Activated CD8-positive, alpha-beta memory T cell treated with anti-CD3 and anti-CD28 coated beads, Interleukin-2, amount 50 U/mL, for 4 hours (primary cell): ENCODE data around the gene CAPN8.

Source experiments
- DNase-seq: peaks from one replicate; pipeline ENCODE4 v3.0.0-alpha.2; 2020

CAPN8 gene

DNA sequence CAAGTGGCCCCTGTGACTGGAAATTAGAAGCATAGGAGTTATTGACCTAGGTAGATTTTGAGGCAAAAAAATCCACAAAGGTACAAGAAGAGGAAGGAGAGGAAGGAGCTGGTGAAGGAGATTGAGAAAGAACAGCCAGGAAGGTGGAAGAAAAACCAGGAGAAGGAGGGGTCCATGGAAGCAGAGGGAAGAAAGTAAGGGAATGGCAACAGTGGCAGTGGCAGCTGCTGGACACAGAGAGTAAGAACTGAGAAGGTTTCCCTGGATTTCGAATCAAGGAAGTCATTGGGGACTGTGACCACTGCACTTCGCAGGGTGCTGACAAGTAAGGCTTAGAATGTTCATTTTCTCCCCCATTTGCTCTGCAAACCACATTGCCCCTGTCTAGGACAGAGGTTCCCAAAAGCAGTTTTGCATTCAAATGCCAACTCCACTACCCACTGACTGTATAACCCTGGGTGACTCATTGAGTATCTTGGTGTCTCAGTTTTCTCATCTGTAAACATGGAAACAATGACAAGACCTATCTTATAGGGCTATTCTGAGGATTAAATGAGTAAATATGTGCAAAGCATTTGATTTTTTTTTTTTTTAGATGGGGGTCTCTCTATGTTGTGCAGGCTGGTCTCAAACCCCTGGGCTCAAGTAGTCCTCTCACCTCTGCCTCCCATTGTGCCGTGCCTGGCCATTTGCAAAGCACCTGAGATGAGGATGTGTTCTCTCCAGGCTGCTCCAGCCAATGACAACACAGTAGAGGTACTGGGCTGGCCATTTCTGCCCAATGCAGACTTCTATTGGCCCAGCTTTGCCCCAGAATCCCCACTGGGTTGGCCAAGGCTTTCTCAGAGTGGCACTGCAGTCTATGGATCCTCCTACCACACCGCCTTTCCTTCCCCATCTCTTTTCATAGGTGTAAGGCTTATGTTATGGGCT is 37.5 kb upstream of the CAPN8 start:
- DNase-seq, result no peak

GRCh38 chr1:223700942-223701637 is 35.6 kb upstream of the CAPN8 start:
- no peak for DNase-seq

GRCh38 chr1:223700388-223700918 is 35.0 kb upstream of the CAPN8 start:
- DNase-seq, result no peak

DNA sequence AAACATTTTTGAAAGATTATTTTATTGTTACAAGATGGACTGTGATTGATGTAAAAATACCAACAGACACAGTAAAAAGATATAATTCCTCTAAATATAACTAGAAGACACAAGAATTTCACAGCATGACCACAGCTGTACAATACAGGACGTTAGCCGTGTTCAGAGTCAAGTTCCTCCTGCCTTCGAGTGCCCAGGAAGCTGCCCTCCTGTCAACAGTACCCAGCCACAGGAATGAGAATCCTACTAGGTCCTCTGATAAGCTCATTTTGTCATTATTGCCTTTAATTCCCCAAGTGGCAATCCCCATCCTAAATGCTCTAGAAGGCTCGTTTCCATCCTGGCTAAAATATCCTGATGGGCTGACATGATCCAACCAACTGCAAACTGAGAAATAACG is 30.4 kb upstream of the CAPN8 start:
- DNase-seq, result no peak

- no peak for DNase-seq
Measured at GRCh38 chr1:223695014-223695548, 29.6 kb upstream of the CAPN8 start.

DNA sequence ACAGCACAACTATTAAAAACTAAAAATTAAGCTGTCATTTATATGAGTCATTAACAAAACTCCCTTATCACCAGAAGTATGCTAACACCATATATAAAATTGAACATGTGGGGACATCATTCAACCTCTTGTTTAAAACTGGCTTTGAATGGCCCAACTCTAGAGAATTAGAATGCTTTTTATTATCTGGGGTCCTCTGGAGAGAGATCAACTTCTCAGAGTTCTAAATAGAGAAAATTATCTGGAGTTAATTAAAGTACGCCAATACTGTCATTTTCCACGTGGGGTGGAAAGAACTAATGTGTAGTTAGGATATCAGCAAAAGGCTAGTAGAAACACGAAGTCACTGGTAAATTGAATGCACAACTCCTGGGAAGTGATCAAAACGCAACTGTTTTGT is 25.6 kb upstream of the CAPN8 start:
- no peak for DNase-seq

GRCh38 chr1:223684488-223684792 is 18.9 kb upstream of the CAPN8 start:
- DNase-seq, result no peak

- peak; percentile 64 for DNase-seq
Measured at GRCh38 chr1:223683586-223684487, 18.3 kb upstream of the CAPN8 start.

- DNase-seq, result no peak
Measured at GRCh38 chr1:223682502-223682901, 17.0 kb upstream of the CAPN8 start.

GRCh38 chr1:223680188-223680587 is 14.7 kb upstream of the CAPN8 start:
- no peak for DNase-seq

GRCh38 chr1:223678841-223679240 is 13.3 kb upstream of the CAPN8 start:
- DNase-seq, result no peak

DNA sequence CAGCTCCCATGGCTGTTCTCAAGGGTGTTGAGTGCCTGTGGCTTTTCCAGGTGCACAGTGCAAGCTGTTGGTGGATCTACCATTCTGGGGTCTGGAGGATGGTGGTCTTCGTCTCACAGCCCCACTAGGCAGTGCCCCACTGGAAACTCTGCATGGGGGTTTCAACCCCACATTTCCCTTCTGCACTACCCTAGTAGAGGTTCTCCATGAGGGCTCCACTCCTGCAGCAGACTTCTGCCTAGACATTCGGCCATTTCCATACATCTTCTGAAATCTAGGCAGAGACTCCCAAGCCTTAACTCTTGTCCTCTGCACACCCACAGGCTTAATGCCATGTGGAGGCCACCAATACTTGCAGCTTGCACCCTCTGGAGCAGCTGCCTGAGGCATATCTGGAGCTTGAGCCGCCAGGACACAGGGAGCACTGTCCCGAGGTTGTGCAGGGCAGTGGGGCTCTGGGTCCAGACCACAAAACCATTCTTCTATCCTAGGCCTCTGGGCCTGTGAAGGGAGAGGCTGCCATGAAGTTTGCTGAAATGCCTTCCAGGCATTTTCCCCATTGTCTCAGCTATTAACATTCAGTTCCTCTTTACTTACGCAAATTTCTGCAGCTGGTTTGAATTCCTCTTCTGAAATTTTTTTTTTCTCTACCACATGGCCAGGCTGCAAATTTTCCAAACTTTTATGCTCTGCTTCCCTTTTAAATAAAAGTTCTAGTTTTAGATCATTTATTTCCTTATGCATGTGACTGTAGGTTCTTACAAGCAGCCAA is 8.8 kb upstream of the CAPN8 start:
- no peak for DNase-seq

GRCh38 chr1:223670458-223671159 is 5.1 kb upstream of the CAPN8 start:
- no peak for DNase-seq

DNA sequence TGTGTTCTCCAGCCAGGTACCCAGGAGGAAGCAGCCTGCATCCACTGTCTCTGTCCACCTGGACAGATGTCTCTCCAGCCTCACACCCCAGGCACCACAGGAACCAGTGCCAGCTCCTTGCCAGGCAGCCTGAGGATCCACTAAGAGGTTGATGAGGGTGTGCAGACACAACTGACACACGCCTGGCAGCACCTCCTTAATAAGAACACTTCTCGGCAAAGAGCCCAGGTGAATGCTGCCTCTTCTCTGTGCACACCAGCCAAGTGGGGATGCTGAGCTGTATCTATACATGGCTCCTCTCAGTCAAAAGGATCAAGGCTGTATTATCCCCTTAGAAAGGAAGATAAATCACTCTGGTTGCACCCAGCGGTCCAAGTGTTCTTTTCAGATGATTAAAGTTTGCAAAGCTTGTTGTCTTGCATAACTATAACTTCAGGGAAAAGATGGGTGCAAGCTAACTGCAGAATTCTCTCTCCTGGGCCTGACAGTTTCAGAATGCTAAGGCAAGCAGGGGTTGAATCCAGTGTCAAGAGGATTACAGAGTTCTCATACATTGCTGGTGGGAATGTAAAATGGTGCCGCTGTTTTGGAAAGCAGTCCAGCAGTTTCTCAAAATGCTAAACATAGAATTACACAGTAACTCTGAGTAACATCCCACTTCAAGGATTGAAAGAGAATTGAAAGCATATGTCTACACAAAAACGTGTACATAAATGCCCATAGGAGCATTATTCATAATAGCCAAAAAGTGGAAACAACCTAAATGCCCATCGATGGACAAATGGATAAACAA is 3.7 kb upstream of the CAPN8 start:
- DNase-seq, result no peak

DNA sequence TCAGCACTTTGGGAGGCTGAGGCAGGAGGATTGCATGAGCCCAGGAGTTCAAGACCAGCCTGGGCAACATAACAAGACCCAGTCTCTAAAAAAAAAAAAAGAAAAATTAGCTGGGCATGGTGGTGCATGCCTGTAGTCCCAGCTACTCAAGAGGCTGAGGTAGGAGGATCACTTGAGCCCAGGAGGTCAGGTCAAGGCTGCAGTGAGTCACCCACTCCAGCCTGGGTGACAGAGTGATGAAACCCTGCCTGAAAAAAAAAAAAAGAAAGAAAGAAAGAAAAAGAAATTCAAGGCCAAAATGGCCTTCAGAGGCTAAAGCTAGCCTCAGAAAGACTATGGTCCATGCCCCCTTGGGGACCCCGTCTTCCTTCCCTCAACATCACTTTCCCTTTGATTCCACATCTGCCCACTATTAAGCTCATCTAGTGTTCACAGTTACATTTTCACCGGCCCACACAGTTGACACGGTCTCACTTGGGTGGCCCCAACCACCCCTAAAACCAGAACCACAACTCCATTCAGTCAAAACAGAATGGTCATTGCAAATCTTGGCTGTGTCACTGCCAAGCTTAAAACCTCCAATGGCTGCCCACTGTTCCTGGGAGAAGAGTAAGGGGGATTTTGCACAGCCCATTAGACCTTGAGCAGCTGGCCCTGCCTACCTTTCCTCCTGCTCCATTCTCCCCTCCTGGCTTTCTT is 2.1 kb upstream of the CAPN8 start:
- no peak for DNase-seq

DNA sequence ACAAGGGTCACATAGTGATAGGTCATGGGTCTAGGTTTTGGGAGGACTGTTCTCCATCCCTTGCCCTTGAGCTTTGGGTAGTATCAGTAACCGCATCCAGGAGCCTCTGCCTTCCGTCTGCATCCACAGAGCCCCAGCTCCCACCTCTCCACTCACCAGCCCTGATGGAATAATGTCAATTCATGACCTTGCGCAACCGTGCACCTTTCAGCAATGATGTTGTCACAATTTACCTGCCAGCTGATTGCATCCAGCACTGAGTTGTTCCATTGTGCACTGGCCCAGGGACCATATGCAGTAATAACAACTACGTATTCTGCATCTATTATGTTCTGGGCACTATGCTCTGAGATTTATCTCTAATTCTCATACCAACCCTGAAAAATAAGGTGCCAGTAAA is 1.4 kb downstream of the CAPN8 start:
- DNase-seq, result no peak

DNA sequence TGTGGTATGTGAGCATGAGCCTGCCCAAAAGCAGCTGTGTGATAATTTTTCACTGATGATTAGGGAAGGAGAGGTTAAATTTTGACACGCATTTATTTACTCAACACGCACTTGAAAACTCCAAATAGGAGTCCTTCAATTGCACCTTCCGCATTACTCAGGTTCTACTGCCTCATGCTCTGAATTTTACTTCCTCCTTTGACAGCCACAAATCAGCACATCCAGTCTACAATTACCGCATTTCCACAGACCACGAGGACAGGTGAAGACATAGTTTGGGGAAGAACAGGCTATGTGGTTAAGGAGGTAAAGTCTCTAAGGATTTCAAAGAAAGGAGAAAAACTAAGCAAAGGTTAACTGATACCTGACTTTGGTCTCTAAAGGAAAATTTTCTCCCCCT is 2.6 kb downstream of the CAPN8 start:
- DNase-seq, result no peak

GRCh38 chr1:223659711-223660110 is 5.8 kb downstream of the CAPN8 start:
- no peak for DNase-seq

DNA sequence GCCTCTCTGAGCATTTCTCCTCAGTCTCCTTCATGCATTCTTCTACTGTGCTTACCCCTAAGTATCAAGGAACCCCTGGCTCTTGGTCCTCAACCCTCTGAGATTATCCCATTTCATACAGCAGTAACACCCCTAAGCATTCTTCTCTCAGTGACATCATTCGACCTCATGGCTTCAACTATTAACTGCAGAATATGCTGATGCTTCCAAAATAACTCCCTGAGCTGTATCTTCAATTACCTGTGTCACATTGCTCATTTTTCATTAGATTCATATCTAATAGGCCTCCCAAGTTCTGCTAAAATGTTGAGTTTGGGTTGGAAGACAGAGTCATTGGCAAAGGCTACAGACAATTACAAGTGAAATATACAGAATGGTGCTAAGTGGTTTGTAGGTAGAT is 7.5 kb downstream of the CAPN8 start:
- no peak for DNase-seq

DNA sequence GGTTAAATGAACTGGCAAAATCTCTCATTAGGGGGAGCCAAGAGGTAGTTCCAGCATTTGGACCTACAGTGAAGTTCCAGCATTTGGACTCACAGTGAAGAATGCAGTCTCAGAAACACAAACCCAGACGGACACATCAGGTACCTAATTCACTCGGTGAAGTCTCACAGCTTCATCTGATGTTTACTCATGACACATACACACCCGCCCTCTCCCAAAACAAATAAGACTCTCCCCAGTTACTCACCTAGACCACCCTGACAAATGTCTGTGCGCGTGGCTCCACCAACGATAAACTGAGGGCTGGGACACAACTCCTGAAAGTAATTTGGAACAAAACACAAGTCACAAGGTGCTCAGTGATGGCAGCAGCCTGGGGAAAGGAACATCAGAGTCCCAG is 11.4 kb downstream of the CAPN8 start:
- DNase-seq, result no peak
